Transverse colon (tissue), 4 donors: ENCODE data around the gene XYLT1. TPM values are rescaled to one million over a fixed set of nuclear protein-coding genes. Genes with fewer than 3 reads are reported as not detected.
A peak's percentile ranks its signal among the peaks of the same experiment; 100 is the strongest.

ENCODE experiments used
- DNase-seq: peaks from one replicate; pipeline ENCODE4 v3.0.0-alpha.2; 2019
- H3K27ac ChIP-seq, 4 donors: fragments of 200-600 bp; sonication (generic); 2 replicates each; pipeline ENCODE4 v1.5.1; 2016 to 2018; ENCODE audit warnings: inconsistent platforms in 4 of 4
- H3K27me3 ChIP-seq: fragments of 200-600 bp; sonication (generic); 2 replicates; pipeline ENCODE4 v1.5.1; 2017; ENCODE audit warnings: inconsistent platforms
- H3K36me3 ChIP-seq, 4 donors: fragments of 200-600 bp; sonication (generic); 2 replicates each; pipeline ENCODE4 v1.5.1; 2017 to 2019; ENCODE audit warnings: inconsistent platforms in 4 of 4
- H3K4me1 ChIP-seq, 4 donors: fragments of 200-600 bp; sonication (generic); 2 replicates each; pipeline ENCODE4 v1.5.1; 2017 to 2020; ENCODE audit warnings: inconsistent platforms in 4 of 4
- H3K4me3 ChIP-seq, 4 donors: fragments of 200-600 bp; sonication (generic); 1 replicate in 1 of 4; 2 replicates in 3 of 4; pipeline versions ENCODE4 v1.5.1 to v1.6.1; 2017 to 2019; ENCODE audit warnings: inconsistent platforms in 4 of 4
- H3K9me3 ChIP-seq, 2 donors: fragments of 200-600 bp; sonication (generic); 2 replicates each; pipeline ENCODE4 v1.5.1; 2017 to 2019; ENCODE audit warnings: inconsistent platforms in 2 of 2
- EP300 ChIP-seq: sonication (generic); formaldehyde crosslinking; IDR thresholded peaks from one replicate; pipeline ENCODE4 v1.6.1; 2017; ENCODE audit warnings: antibody characterized with exemption, low read depth
- POLR2A ChIP-seq: fragments of 450-650 bp; IDR thresholded peaks from one replicate; pipeline ENCODE4 v1.6.1; 2016; ENCODE audit warnings: antibody characterized with exemption, mild to moderate bottlenecking, moderate library complexity
- POLR2AphosphoS5 ChIP-seq, 3 donors: sonication (generic); formaldehyde crosslinking; IDR thresholded peaks; one replicate each; pipeline ENCODE4 v1.6.1; 2016; ENCODE audit warnings: antibody characterized with exemption in 3 of 3
- WGBS, 2 donors: methylation state at CpG; one replicate each; pipeline ENCODE4 v1.1.5; 2018; ENCODE audit warnings: low coverage in 1 of 2; 5-methylcytosine and 5-hydroxymethylcytosine counted together
- in situ Hi-C, 4 donors: fragments of 200-750 bp; cut with MboI; loops; one replicate each; pipeline versions ENCODE4 v1.15.0 to v1.15.1; 2017; ENCODE audit warnings: low sequenced_read_pairs in 3 of 4, low pct_ligation_motif_present in 1 of 4, low pct_unique_long_range_greater_than_20kb in 1 of 4
- intact Hi-C: fragments of 100-400 bp; cut with DNase I; formaldehyde crosslinking; loops from one replicate; pipeline ENCODE4 v1.15.1; 2023; ENCODE audit warnings: low total_unique reads
- total RNA-seq, 4 donors: library from RNA; depleted of rRNA; stranded (reverse); fragments of >200 nt; gene quantifications; one replicate each; pipeline ENCODE4 v1.1.0, GENCODE V29; 2016
- TF ChIP-seq, protein P1 (sequence below), 5 experiments: fragments of 200-600 bp in 3 of 5; fragments of 450-650 bp in 2 of 5; sonication (generic) in 3 of 5; IDR thresholded peaks; 1 replicate in 2 of 5; 2 replicates in 3 of 5; pipeline ENCODE4 v1.5.1; 2016 to 2017; ENCODE audit warnings: antibody characterized with exemption in 5 of 5, inconsistent platforms in 3 of 5, mild to moderate bottlenecking in 2 of 5, moderate library complexity in 1 of 5

XYLT1 gene
- total RNA-seq, 4 donors from 2014 or later = 22.3 to 44.6 (median 39.4) TPM

GRCh38 chr16:17404941-17405689 is 65.6 kb downstream of the XYLT1 start:
- DNase-seq = peak; percentile 49
- intact Hi-C loops (no loop called here), in situ Hi-C loops (no loop called here)
- H3K27me3 ChIP-seq = no peaks in the 10 kb centered on the region
- peaks cover 0 to 15% (median 5%) of the 10 kb centered on the region in 4 donors for H3K4me1 ChIP-seq
- no peaks in the 10 kb centered on the region for H3K9me3 ChIP-seq
- H3K27ac ChIP-seq = peak overlapping the region; percentile 54 to 83 (median 78)
- no peak overlapping the region for H3K4me3 ChIP-seq
- WGBS, 2 donors = 74% methylated on average over 24 of the region's 24 CpGs; no CpG with 5 or more reads in 1 of the 2 donors
- TF ChIP-seq POLR2AphosphoS5 (IDR thresholded peaks at IDR 0.05) = peak; percentile 16 to 57 (median 31)
- TF ChIP-seq, protein P1, sequence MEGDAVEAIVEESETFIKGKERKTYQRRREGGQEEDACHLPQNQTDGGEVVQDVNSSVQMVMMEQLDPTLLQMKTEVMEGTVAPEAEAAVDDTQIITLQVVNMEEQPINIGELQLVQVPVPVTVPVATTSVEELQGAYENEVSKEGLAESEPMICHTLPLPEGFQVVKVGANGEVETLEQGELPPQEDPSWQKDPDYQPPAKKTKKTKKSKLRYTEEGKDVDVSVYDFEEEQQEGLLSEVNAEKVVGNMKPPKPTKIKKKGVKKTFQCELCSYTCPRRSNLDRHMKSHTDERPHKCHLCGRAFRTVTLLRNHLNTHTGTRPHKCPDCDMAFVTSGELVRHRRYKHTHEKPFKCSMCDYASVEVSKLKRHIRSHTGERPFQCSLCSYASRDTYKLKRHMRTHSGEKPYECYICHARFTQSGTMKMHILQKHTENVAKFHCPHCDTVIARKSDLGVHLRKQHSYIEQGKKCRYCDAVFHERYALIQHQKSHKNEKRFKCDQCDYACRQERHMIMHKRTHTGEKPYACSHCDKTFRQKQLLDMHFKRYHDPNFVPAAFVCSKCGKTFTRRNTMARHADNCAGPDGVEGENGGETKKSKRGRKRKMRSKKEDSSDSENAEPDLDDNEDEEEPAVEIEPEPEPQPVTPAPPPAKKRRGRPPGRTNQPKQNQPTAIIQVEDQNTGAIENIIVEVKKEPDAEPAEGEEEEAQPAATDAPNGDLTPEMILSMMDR (IDR thresholded peaks at IDR 0.05) = no peak
- H3K36me3 ChIP-seq = no peaks in the 10 kb centered on the region

- no peaks in the 10 kb centered on the region for H3K36me3 ChIP-seq
- no peak overlapping the region for H3K4me3 ChIP-seq
- WGBS, 2 donors = 88% methylated on average over 9 of the region's 9 CpGs; no CpG with 5 or more reads in 1 of the 2 donors
- in situ Hi-C loops = no loop called here
- intact Hi-C loops = no loop called here
- DNase-seq = no peak
- peaks cover 0 to 15% (median 5%) of the 10 kb centered on the region in 4 donors for H3K4me1 ChIP-seq
- no peaks in the 10 kb centered on the region for H3K27me3 ChIP-seq
- H3K27ac ChIP-seq = peak overlapping the region; percentile 54 to 83 (median 78)
- no peak for TF ChIP-seq POLR2A
- TF ChIP-seq, protein P1 (IDR thresholded peaks at IDR 0.05) = no peak
- H3K9me3 ChIP-seq = no peaks in the 10 kb centered on the region
Observed at GRCh38 chr16:17403859-17404545, 66.8 kb downstream of the XYLT1 start.

GRCh38 chr16:17403156-17403809 is 67.5 kb downstream of the XYLT1 start:
- Histone ChIP-seq H3K36me3 (no peaks in the 10 kb centered on the region), H3K4me1 (peaks cover 1 to 17% (median 7%) of the 10 kb centered on the region in 4 donors), H3K9me3 (no peaks in the 10 kb centered on the region), H3K4me3 (no peak overlapping the region), H3K27me3 (no peaks in the 10 kb centered on the region), H3K27ac (peak overlapping the region in 3 of 4 donors; percentile 78 to 83 (median 79))
- intact Hi-C loops (no loop called here), in situ Hi-C loops (no loop called here)
- DNase-seq = no peak
- TF ChIP-seq, protein P1 (IDR thresholded peaks at IDR 0.05) = no peak
- TF ChIP-seq POLR2AphosphoS5 (IDR thresholded peaks at IDR 0.05) (no peak), EP300 (no peak), POLR2A (no peak)
- 78 to 98% methylated on average over 5 to 10 of the region's 10 CpGs for WGBS, 2 donors

- Histone ChIP-seq H3K36me3 (no peaks in the 10 kb centered on the region), H3K4me1 (peaks cover 17 to 35% (median 29%) of the 10 kb centered on the region in 4 donors), H3K9me3 (no peaks in the 10 kb centered on the region), H3K27me3 (no peaks in the 10 kb centered on the region), H3K4me3 (no peak overlapping the region), H3K27ac (peak overlapping the region; percentile 80 to 87 (median 86))
- TF ChIP-seq POLR2AphosphoS5 (IDR thresholded peaks at IDR 0.05) (peak in 2 of 3 donors; percentile 45 to 50), POLR2A (no peak), EP300 (no peak)
- TF ChIP-seq, protein P1 (IDR thresholded peaks at IDR 0.05) = no peak
- in situ Hi-C loops (no loop called here), intact Hi-C loops (loop anchor here (5.0 kb wide), 1 partner anchor 35 kb away; no protein-coding TSS in a partner anchor)
- 5 to 20% methylated on average over 3 to 4 of the region's 4 CpGs for WGBS, 2 donors
- peak; percentile 57 for DNase-seq
Observed at GRCh38 chr16:17397499-17397891, 73.3 kb downstream of the XYLT1 start.
